A673 (cell line): Measurements from ENCODE around the gene CHTOP. TPM values are rescaled to one million over a fixed set of nuclear protein-coding genes. Genes with fewer than 3 reads are reported as not detected.

Source experiments
- Bru-seq: library from RNA; stranded (reverse); fragments of 400-500 nt; gene quantifications from one replicate; lab custom pipeline; 2021; lab: Mats Ljungman, UMichigan
- BruChase-seq, 2 experiments: library from RNA; stranded (reverse); fragments of 400-500 nt; gene quantifications; one replicate each; lab custom pipeline; 2021; lab: Mats Ljungman, UMichigan
- BruUV-seq: library from RNA; stranded (reverse); fragments of 400-500 nt; replicated peaks from 2 replicates; lab custom pipeline; 2021; lab: Mats Ljungman, UMichigan
- CTCF ChIA-PET: fragments of 300-600 bp; sonication (Branson Sonifier 250); formaldehyde crosslinking; loops from one replicate; lab custom pipeline; 2022; ENCODE audit warnings: antibody characterized with exemption; lab: Charles Lee
- POLR2A ChIA-PET: fragments of 300-600 bp; sonication (Branson Sonifier 250); formaldehyde crosslinking; loops from one replicate; lab custom pipeline; 2022; ENCODE audit warnings: antibody characterized with exemption; ENCODE audit not compliant: low non-redundant PET; lab: Charles Lee
- DNase-seq: peaks from one replicate; pipeline ENCODE4 v3.0.0-alpha.2; 2015; ENCODE audit warnings: low spot score
- H3K27ac ChIP-seq: fragments of 200-600 bp; sonication (generic); 2 replicates; pipeline ENCODE4 v1.5.1; 2016; ENCODE audit warnings: mixed run types, low read depth, mild to moderate bottlenecking, mixed read lengths, antibody characterized with exemption, low read length; ENCODE audit not compliant: poor library complexity, severe bottlenecking
- H3K27me3 ChIP-seq: fragments of 200-600 bp; sonication (generic); replicated peaks from 2 replicates; pipeline ENCODE4 v1.6.1; 2017; ENCODE audit warnings: mixed run types, low read depth, mild to moderate bottlenecking, mixed read lengths, antibody characterized with exemption, low read length; ENCODE audit not compliant: insufficient read depth, poor library complexity
- H3K36me3 ChIP-seq: fragments of 200-600 bp; sonication (generic); 2 replicates; pipeline ENCODE4 v1.6.1; 2016; ENCODE audit warnings: mixed run types, mild to moderate bottlenecking, mixed read lengths, antibody characterized with exemption, low read length; ENCODE audit not compliant: insufficient read depth, poor library complexity, severe bottlenecking
- H3K4me1 ChIP-seq: fragments of 200-600 bp; sonication (generic); 2 replicates; pipeline ENCODE4 v1.6.1; 2017; ENCODE audit warnings: mixed run types, mild to moderate bottlenecking, mixed read lengths, antibody characterized with exemption, low read length; ENCODE audit not compliant: insufficient read depth, poor library complexity, severe bottlenecking
- H3K4me3 ChIP-seq: fragments of 200-600 bp; sonication (generic); 2 replicates; pipeline ENCODE4 v1.5.1; 2016; ENCODE audit warnings: low read depth, mixed run types, mild to moderate bottlenecking, mixed read lengths, low read length; ENCODE audit not compliant: poor library complexity, severe bottlenecking
- H3K9me3 ChIP-seq: fragments of 200-600 bp; sonication (generic); 2 replicates; pipeline ENCODE4 v1.6.1; 2016; ENCODE audit warnings: mixed run types, low read depth, mild to moderate bottlenecking, mixed read lengths, antibody characterized with exemption, low read length; ENCODE audit not compliant: poor library complexity, severe bottlenecking
- EZH2 ChIP-seq: fragments of 200-600 bp; sonication (generic); IDR thresholded peaks from 2 replicates; pipeline ENCODE4 v1.6.1; 2017; ENCODE audit warnings: borderline replicate concordance, low read depth, mild to moderate bottlenecking, mixed read lengths, antibody characterized with exemption, low read length; ENCODE audit not compliant: poor library complexity, severe bottlenecking
- intact Hi-C: fragments of 100-400 bp; cut with micrococcal nuclease; formaldehyde crosslinking; loops from one replicate; pipeline ENCODE4 v1.10.0; 2022; ENCODE audit not compliant: unreplicated experiment
- long read RNA-seq: library from polyadenylated mRNA; stranded (forward); transcript quantifications from one replicate; pipeline ENCODE4 v2.0.0, GENCODE V29; 2022
- total RNA-seq: library from RNA; stranded (reverse); gene quantifications from 2 replicates; pipeline ENCODE4 v1.2.3, GENCODE V29; 2021
- TF ChIP-seq, protein P1 (sequence below): fragments of 300-800, 200-600 bp; sonication (generic); conservative IDR thresholded peaks from 2 replicates; pipeline ENCODE4 v1.5.1; 2017; ENCODE audit warnings: low read depth, mild to moderate bottlenecking, antibody characterized with exemption, low read length, moderate library complexity, mixed read lengths

Gene CHTOP
- total RNA-seq: 99.8 and 101 TPM in 2 replicates
- Bru-seq, nascent RNA: percentile 98 among the genes with signal in this experiment
- BruChase-seq, experiment 1, labeled RNA remaining after a 2-hour chase: percentile 97 among the genes with signal in this experiment
- BruChase-seq, experiment 2, labeled RNA remaining after a 6-hour chase: percentile 92 among the genes with signal in this experiment
- long read RNA-seq, transcript CHTOP-203 (6 exons, 2,165 nt): major isoform, 44 of 112 reads
- long read RNA-seq, transcript CHTOP-204 (6 exons, 2,096 nt): minor isoform, 33 of 112 reads
- long read RNA-seq, partial matches to known transcripts: 6 of 112 reads
- long read RNA-seq, other reads (novel, unspliced or antisense): 25 of 112 reads

- TF ChIP-seq, protein P1, sequence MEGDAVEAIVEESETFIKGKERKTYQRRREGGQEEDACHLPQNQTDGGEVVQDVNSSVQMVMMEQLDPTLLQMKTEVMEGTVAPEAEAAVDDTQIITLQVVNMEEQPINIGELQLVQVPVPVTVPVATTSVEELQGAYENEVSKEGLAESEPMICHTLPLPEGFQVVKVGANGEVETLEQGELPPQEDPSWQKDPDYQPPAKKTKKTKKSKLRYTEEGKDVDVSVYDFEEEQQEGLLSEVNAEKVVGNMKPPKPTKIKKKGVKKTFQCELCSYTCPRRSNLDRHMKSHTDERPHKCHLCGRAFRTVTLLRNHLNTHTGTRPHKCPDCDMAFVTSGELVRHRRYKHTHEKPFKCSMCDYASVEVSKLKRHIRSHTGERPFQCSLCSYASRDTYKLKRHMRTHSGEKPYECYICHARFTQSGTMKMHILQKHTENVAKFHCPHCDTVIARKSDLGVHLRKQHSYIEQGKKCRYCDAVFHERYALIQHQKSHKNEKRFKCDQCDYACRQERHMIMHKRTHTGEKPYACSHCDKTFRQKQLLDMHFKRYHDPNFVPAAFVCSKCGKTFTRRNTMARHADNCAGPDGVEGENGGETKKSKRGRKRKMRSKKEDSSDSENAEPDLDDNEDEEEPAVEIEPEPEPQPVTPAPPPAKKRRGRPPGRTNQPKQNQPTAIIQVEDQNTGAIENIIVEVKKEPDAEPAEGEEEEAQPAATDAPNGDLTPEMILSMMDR: no peak
- TF ChIP-seq EZH2: no peak
- intact Hi-C loops: loop anchor here (5.0 kb wide), 1 partner anchor 102 kb away; no protein-coding TSS in a partner anchor
- Histone ChIP-seq H3K9me3 (no peaks in the 10 kb centered on the region), H3K27me3 (no peaks in the 10 kb centered on the region), H3K36me3 (peaks cover 34% of the 10 kb centered on the region), H3K4me3 (peak within 1 kb of the TSS; percentile 91), H3K4me1 (peaks cover 8% of the 10 kb centered on the region), H3K27ac (peak within 1 kb of the TSS; percentile 100)
- POLR2A ChIA-PET: interaction anchor here (0.6 to 1.0 kb wide), 3 partner anchors 14 to 87 kb away, joined by 3 to 7 read pairs (median 4); no protein-coding TSS in a partner anchor
- TSS peak; percentile 81 for BruUV-seq
- CTCF ChIA-PET: interaction anchor here (1.5 kb wide), 1 partner anchor 100 kb away, joined by 4 read pairs; no protein-coding TSS in a partner anchor
- peak; percentile 99 for DNase-seq
Measured at GRCh38 chr1:153633754-153634665, at the start of gene CHTOP. Gene CHTOP (plus strand): TSS chr1:153634066. CDS start chr1:153636589, 2,523 bp downstream.

- POLR2A ChIA-PET: no interaction called here
- BruUV-seq: no TSS peak
Measured at GRCh38 chr1:153585006-153585405, 48.9 kb upstream of the CHTOP start.

GRCh38 chr1:153586347-153586746, 47.5 kb upstream of the CHTOP start:
- Histone ChIP-seq H3K27me3 (no peaks in the 10 kb centered on the region), H3K4me3 (no peak overlapping the region), H3K9me3 (no peaks in the 10 kb centered on the region), H3K36me3 (no peaks in the 10 kb centered on the region), H3K27ac (no peak overlapping the region), H3K4me1 (no peaks in the 10 kb centered on the region)
- ChIA-PET POLR2A (no interaction called here), CTCF (no interaction called here)
- no peak for TF ChIP-seq EZH2
- TF ChIP-seq, protein P1: no peak
- DNase-seq: no peak
- intact Hi-C loops: no loop called here
- BruUV-seq: no TSS peak

More at GRCh38 chr1:153585006-153585405, 48.9 kb upstream of the CHTOP start:
- H3K9me3 ChIP-seq: no peaks in the 10 kb centered on the region
- CTCF ChIA-PET: no interaction called here
- no peak overlapping the region for H3K4me3 ChIP-seq
- intact Hi-C loops: no loop called here
- no peak for DNase-seq
- TF ChIP-seq EZH2: no peak
- no peaks in the 10 kb centered on the region for H3K4me1 ChIP-seq
- H3K27ac ChIP-seq: no peak overlapping the region
- no peaks in the 10 kb centered on the region for H3K36me3 ChIP-seq
- H3K27me3 ChIP-seq: no peaks in the 10 kb centered on the region
